DMS79 treated with DMSO at 0.1 percent for 48 hours (cell line): ENCODE data around the gene PHACTR3.

Experiments used
- DNase-seq: peaks from one replicate; lab custom pipeline; 2025; lab: John Stamatoyannopoulos, UW

The PHACTR3 gene

DNA sequence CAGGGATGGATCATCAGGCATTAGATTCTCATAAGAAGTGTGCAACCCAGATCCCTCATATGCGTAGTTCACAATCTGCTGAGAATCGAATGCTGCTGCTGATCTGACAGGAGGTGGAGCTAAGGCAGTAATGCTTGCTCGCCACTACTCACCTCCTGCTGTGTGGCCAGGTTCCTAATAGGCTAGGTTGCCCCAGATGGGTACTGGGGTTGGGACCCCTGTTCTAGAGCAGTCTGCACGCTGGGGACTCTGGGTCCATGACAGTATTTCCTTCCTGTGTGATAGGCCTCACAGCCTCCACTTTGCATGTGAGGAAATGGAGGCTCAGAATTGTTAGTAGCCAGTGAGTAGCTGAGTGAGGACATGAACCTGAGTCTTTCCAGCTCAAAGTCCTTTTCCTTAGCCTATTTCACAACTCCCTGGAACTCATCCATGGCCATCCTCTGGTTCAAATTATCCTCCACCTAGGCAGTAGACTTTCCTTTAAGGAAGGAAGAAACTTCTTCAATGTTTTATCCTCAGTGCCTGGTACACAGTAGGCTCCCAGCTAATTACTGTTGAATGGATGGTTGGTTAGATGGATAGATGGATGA, 211.9 kb downstream of the PHACTR3 start:
- DNase-seq: no peak

- no peak for DNase-seq
These were observed 213.1 kb downstream of the PHACTR3 start for GRCh38 chr20:59817406-59817805.

GRCh38 chr20:59817846-59818615, 213.7 kb downstream of the PHACTR3 start:
- no peak for DNase-seq

GRCh38 chr20:59818911-59819310, 214.6 kb downstream of the PHACTR3 start:
- DNase-seq: no peak

DNA sequence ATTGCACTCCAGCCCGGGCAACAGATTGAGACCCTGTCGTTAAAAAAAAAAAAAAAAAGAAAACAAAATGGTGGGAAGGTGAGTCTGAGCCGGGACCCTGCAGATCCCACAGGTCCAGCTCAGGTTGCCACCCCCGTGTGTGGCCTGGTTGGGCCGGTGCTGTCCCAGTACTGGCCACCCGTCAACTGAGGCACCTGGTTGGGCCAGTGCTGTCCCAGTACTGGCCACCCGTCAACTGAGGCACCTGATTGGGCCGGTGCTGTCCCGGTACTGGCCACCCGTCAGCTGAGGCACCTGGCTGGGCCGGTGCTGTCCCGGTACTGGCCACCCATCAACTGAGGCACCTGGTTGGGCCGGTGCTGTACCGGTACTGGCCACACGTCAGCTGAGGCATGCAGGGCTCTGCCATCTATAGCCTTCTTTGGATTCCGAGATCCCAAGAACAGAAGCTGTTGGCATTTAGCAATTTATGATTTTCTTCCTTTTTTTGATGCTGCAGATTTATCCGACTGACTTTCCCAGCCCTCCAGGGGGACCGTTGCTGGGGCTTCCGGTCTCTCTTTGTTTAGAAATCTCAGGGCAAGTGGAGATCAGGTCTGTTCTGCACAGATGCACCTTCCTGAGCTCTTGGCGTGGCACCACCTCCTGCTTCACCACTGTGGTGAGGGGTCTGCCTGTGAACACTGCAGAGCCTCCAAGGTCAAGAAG, 215.3 kb downstream of the PHACTR3 start:
- no peak for DNase-seq

DNA sequence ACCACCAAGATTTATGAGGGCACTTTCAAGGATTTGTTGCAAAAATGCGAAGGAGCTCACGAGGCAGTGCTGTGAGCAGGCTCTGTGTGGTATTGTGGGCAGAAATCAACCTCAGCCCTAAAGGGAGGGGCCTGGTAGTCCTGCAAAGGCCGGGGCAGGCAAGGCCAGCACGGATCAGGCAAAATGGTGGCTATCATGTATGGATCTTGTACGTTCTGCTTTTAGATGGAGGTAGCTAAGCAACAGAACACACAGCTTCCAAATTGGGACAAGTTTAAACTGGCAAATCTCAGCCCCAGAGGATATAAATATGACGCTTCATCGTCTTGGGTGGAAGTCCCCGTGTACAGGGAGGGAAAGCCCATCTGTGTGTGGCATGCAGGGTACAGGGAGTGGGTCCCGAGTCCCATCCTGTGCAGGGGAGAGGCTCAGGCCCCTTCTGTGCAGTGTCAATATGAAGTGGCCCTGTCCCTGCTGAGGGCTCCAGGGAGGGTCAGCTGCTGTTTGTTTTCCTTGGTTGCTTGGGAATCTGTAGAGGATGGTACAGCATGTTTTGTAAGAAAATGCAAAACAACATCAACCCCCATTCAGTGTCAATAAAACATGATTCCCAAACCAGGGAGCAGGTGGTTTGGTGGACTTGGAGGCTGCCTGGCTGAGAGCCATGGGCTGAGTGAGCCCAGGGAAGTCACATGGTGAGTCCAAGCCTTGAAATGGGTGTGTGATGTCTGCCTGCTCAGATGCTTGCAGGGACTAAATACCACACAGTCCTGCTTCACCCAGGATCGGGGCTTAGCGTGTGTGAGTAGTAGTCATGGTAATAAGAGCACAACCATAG, 216.1 kb downstream of the PHACTR3 start:
- DNase-seq: peak; percentile 87

- DNase-seq: no peak
These were observed 216.9 kb downstream of the PHACTR3 start for GRCh38 chr20:59821201-59821600.

- DNase-seq: no peak
These were observed 217.4 kb downstream of the PHACTR3 start for GRCh38 chr20:59821788-59822187.

DNA sequence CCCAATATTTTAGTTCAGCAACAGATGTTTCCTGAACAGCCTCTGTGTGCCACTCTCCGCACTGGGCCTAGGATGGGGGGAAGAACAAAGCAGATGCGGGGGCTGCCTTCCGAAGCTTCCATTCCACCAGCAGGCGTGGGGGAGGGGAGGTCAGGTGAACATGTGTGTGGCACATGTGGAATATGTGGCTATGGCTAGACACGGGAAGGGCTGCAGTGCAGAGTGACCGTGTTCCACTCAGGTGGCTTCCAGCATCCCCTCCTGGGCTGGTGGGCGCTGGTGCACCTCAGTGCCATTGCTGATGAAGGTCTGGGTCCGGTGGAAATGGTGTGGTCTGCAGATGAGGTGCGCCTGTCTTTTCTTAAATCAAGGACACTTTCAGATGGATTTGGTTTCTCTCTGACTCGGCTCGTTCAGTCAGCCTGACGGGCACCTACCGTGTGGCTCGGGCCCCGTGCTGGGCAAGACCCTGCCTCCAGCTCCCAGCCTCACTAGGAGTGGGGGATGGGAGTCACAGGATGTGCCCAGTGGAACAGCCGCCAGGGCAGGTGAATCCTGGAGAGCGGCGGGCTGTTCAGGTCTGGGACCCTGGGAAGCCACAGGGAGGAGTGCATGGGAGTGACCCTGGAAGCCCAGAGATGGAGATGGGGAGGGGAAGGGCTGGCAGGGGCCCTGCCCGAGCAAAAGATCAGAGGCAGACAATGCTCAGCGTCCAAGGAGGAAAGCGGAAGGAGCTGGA, 218.1 kb downstream of the PHACTR3 start:
- no peak for DNase-seq

- no peak for DNase-seq
These were observed 218.7 kb downstream of the PHACTR3 start for GRCh38 chr20:59823030-59823423.

GRCh38 chr20:59823491-59824259, 219.3 kb downstream of the PHACTR3 start:
- no peak for DNase-seq

- no peak for DNase-seq
These were observed 220.6 kb downstream of the PHACTR3 start for GRCh38 chr20:59824711-59825562.

GRCh38 chr20:59825563-59825920, 221.2 kb downstream of the PHACTR3 start:
- DNase-seq: no peak

GRCh38 chr20:59825944-59826759, 221.8 kb downstream of the PHACTR3 start:
- peak; percentile 90 for DNase-seq

GRCh38 chr20:59827138-59828056, 223.1 kb downstream of the PHACTR3 start:
- no peak for DNase-seq

DNA sequence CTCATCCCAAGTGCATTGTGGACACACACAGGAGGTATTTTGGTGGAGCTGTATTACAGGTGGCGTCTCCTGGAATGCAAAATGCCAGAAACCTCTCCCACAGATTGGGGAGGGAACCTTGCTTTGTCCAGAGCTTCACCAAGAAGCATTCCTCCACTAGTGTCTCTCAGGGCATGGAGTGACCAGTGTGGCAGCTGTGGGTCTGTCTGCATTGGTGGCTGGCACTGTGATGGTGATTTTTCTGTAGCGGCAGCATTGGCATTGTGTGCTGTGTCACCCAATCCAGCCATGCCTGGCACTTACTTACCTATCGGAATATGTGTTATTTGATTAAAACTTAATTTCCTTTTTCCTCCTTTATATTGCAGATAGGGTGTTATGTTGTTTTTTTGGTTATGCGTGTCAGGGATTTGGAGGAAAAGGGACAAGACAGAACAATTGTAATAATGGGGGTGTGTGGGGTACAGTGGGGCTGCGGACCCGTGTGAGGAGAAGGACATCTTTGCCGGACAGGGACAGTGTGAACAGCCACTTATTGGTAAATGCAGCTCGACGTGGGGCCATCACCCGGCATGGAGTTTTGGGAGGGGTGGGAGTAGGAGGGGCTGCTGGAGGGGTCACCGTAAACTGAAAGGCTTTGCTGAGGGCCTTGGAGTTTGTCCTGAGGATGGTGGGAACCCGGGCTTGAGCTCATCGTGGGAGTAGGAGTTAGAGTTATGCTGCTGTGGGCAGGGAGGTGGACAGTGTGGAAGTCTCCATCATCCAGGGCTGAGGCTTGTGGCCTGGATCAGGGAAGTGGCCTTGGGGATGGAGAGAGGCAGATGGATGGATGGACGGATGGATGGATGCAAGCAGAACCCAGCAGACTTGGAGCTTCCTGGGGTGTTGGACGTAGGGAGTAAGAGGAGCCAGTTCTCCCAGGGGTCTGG, 224.0 kb downstream of the PHACTR3 start:
- no peak for DNase-seq
